Neural cell (in vitro differentiated cells): Measurements from ENCODE around the gene SPATA6L. TPM values are rescaled to one million over a fixed set of nuclear protein-coding genes. Genes with fewer than 3 reads are reported as not detected.
"Not testable (repeated sequence)": the region's sequence is repeated elsewhere in the genome, so short reads cannot be mapped to it uniquely, and the experiment has no call there.

ENCODE experiments used
- H2AFZ ChIP-seq: fragments of 200-600, 300-800 bp; sonication (generic), shearing (Covaris generic); 2 replicates; pipeline ENCODE4 v1.6.0; 2014; ENCODE audit warnings: low read depth, mild to moderate bottlenecking, antibody characterized with exemption, low read length, moderate library complexity
- H3F3A ChIP-seq: fragments of 200-600 bp; shearing (Covaris generic); 2 replicates; pipeline ENCODE4 v1.6.1; 2016; ENCODE audit warnings: mild to moderate bottlenecking, moderate library complexity, mixed read lengths, antibody characterized with exemption, low read length; ENCODE audit not compliant: insufficient read depth, poor library complexity, severe bottlenecking
- H3K27ac ChIP-seq: fragments of 200-600, 300-800 bp; sonication (generic), shearing (Covaris generic); 2 replicates; pipeline ENCODE4 v1.5.1; 2014; ENCODE audit warnings: mild to moderate bottlenecking, low read length, moderate library complexity
- H3K27me3 ChIP-seq: fragments of 300-800, 200-600 bp; sonication (generic), shearing (Covaris generic); 2 replicates; pipeline ENCODE4 v1.6.0; 2014; ENCODE audit warnings: mild to moderate bottlenecking, low read depth, low read length, moderate library complexity; ENCODE audit not compliant: insufficient read depth
- H3K36me3 ChIP-seq: fragments of 300-800, 200-600 bp; sonication (generic), shearing (Covaris generic); 2 replicates; pipeline ENCODE4 v1.5.1; 2014; ENCODE audit warnings: mild to moderate bottlenecking, antibody characterized with exemption, low read length, moderate library complexity; ENCODE audit not compliant: insufficient read depth
- H3K4me2 ChIP-seq: fragments of 300-800, 200-600 bp; sonication (generic), shearing (Covaris generic); 2 replicates; pipeline ENCODE4 v1.6.0; 2014; ENCODE audit warnings: mild to moderate bottlenecking, low read length
- H3K4me3 ChIP-seq: fragments of 300-800, 200-600 bp; sonication (generic), shearing (Covaris generic); 2 replicates; pipeline ENCODE4 v1.5.1; 2014; ENCODE audit warnings: mild to moderate bottlenecking, low read length, moderate library complexity
- H3K79me2 ChIP-seq: fragments of 200-600 bp; shearing (Covaris generic); replicated peaks from 2 replicates; pipeline ENCODE4 v1.6.0; 2014; ENCODE audit warnings: mild to moderate bottlenecking, low read length, moderate library complexity; ENCODE audit not compliant: insufficient read depth
- H3K9ac ChIP-seq: fragments of 300-800, 200-600 bp; sonication (generic), shearing (Covaris generic); 2 replicates; pipeline ENCODE4 v1.6.1; 2016; ENCODE audit warnings: mild to moderate bottlenecking, low read length, mixed read lengths
- H3K9me2 ChIP-seq: fragments of 200-600 bp; shearing (Covaris generic); 2 replicates; pipeline ENCODE4 v1.6.1; 2016; ENCODE audit warnings: mild to moderate bottlenecking, low read length, mixed read lengths; ENCODE audit not compliant: insufficient read depth
- H3K9me3 ChIP-seq: fragments of 200-600, 300-800 bp; sonication (generic), shearing (Covaris generic); 2 replicates; pipeline ENCODE4 v1.6.1; 2016; ENCODE audit warnings: mild to moderate bottlenecking, mixed run types, low read length, moderate library complexity, mixed read lengths
- H4K20me1 ChIP-seq: fragments of 200-600 bp; shearing (Covaris generic); 2 replicates; pipeline ENCODE4 v1.6.1; 2016; ENCODE audit warnings: mild to moderate bottlenecking, mixed run types; ENCODE audit not compliant: insufficient read depth
- EP300 ChIP-seq: fragments of 450-650 bp; conservative IDR thresholded peaks from 2 replicates; pipeline ENCODE4 v1.6.1; 2014; ENCODE audit warnings: antibody characterized with exemption, mild to moderate bottlenecking, moderate library complexity; ENCODE audit not compliant: poor library complexity, severe bottlenecking
- EZH2 ChIP-seq: fragments of 200-600, 300-800 bp; shearing (Covaris generic), sonication (generic); IDR thresholded peaks from 2 replicates; pipeline ENCODE4 v1.6.1; 2014; ENCODE audit warnings: antibody characterized with exemption, low read length, borderline replicate concordance, mild to moderate bottlenecking; ENCODE audit not compliant: insufficient read depth, poor library complexity, severe bottlenecking
- MXI1 ChIP-seq: fragments of 450-650 bp; conservative IDR thresholded peaks from 2 replicates; pipeline ENCODE4 v1.6.1; 2014; ENCODE audit warnings: antibody characterized with exemption, mild to moderate bottlenecking; ENCODE audit not compliant: poor library complexity, severe bottlenecking
- POLR2AphosphoS5 ChIP-seq: IDR thresholded peaks from 2 replicates; pipeline ENCODE4 v1.6.1; 2012
- RAD21 ChIP-seq: fragments of 450-650 bp; conservative IDR thresholded peaks from 2 replicates; pipeline ENCODE4 v1.6.1; 2014; ENCODE audit warnings: antibody characterized with exemption, mild to moderate bottlenecking, moderate library complexity
- SMC3 ChIP-seq: fragments of 450-650 bp; conservative IDR thresholded peaks from 2 replicates; pipeline ENCODE4 v1.6.1; 2014; ENCODE audit warnings: antibody characterized with exemption, mild to moderate bottlenecking, moderate library complexity; ENCODE audit not compliant: poor library complexity
- TAF1 ChIP-seq: IDR thresholded peaks from 2 replicates; pipeline ENCODE4 v1.6.1; 2012; ENCODE audit warnings: low read depth
- polyA plus RNA-seq: library from polyadenylated mRNA; depleted of rRNA; stranded (reverse); fragments of >200 nt; gene quantifications from 2 replicates; pipeline ENCODE4 v1.2.3, GENCODE V29; 2014
- TF ChIP-seq, protein P1 (sequence below): IDR thresholded peaks from 2 replicates; pipeline ENCODE4 v1.6.1; 2012; ENCODE audit warnings: borderline replicate concordance
- TF ChIP-seq, protein P2 (sequence below): fragments of 450-650 bp; IDR thresholded peaks from 2 replicates; pipeline ENCODE4 v1.5.1; 2014; ENCODE audit warnings: antibody characterized with exemption, mild to moderate bottlenecking, moderate library complexity; ENCODE audit not compliant: poor library complexity, severe bottlenecking

The SPATA6L gene
- polyA plus RNA-seq, 1 donor from 2014 or later = 0.89 TPM

DNA sequence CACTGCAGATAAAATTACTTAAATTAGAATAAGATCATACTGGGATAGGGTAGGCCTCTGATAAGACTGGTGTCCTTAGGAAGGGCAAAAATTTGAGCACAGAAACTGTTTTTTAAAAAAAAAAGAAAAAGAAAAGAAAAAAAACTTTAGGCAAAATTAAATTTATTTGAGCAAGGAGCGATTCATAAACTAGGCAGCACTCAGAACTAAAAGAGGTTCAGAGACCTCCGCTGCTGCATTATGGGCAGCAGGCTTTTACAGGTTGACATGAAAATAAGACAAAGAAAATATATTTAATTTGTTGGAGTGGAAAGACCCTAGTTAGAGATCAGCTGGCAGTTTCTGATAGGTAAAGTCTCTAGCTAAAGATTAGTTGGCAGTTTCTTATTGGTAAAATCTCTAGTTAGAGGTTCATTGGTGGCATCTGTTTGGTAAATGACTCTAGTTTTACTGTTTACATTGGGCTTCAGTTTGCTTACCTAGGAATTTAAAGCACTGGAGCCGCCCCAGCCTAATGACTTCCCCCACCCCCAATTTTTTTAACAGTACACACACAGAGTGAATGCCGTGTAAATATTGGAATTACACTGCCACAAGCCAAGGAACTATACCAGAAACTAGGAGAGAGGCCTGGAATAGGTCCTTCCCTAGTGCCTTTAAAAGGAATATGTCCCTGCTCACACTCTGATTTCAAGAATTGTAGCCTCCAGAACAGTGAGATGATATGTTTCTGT, 8.7 kb downstream of the SPATA6L start:
- Histone ChIP-seq H3K9me3 (no peaks in the 10 kb centered on the region), H3K9ac (no peak overlapping the region), H3K9me2 (no peaks in the 10 kb centered on the region), H4K20me1 (no peaks in the 10 kb centered on the region), H2AFZ (no peak overlapping the region), H3K27me3 (no peaks in the 10 kb centered on the region), H3K36me3 (no peaks in the 10 kb centered on the region), H3K4me3 (no peak overlapping the region), H3K27ac (no peak overlapping the region), H3K4me2 (no peak overlapping the region), H3K79me2 (no peaks in the 10 kb centered on the region), H3F3A (no peaks in the 10 kb centered on the region)
- TF ChIP-seq SMC3 = no peak
- TF ChIP-seq, protein P1, sequence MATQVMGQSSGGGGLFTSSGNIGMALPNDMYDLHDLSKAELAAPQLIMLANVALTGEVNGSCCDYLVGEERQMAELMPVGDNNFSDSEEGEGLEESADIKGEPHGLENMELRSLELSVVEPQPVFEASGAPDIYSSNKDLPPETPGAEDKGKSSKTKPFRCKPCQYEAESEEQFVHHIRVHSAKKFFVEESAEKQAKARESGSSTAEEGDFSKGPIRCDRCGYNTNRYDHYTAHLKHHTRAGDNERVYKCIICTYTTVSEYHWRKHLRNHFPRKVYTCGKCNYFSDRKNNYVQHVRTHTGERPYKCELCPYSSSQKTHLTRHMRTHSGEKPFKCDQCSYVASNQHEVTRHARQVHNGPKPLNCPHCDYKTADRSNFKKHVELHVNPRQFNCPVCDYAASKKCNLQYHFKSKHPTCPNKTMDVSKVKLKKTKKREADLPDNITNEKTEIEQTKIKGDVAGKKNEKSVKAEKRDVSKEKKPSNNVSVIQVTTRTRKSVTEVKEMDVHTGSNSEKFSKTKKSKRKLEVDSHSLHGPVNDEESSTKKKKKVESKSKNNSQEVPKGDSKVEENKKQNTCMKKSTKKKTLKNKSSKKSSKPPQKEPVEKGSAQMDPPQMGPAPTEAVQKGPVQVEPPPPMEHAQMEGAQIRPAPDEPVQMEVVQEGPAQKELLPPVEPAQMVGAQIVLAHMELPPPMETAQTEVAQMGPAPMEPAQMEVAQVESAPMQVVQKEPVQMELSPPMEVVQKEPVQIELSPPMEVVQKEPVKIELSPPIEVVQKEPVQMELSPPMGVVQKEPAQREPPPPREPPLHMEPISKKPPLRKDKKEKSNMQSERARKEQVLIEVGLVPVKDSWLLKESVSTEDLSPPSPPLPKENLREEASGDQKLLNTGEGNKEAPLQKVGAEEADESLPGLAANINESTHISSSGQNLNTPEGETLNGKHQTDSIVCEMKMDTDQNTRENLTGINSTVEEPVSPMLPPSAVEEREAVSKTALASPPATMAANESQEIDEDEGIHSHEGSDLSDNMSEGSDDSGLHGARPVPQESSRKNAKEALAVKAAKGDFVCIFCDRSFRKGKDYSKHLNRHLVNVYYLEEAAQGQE = no peak
- TF ChIP-seq EZH2 = no peak
- TF ChIP-seq EP300 = no peak
- no peak for TF ChIP-seq TAF1
- TF ChIP-seq MXI1 = no peak
- TF ChIP-seq, protein P2, sequence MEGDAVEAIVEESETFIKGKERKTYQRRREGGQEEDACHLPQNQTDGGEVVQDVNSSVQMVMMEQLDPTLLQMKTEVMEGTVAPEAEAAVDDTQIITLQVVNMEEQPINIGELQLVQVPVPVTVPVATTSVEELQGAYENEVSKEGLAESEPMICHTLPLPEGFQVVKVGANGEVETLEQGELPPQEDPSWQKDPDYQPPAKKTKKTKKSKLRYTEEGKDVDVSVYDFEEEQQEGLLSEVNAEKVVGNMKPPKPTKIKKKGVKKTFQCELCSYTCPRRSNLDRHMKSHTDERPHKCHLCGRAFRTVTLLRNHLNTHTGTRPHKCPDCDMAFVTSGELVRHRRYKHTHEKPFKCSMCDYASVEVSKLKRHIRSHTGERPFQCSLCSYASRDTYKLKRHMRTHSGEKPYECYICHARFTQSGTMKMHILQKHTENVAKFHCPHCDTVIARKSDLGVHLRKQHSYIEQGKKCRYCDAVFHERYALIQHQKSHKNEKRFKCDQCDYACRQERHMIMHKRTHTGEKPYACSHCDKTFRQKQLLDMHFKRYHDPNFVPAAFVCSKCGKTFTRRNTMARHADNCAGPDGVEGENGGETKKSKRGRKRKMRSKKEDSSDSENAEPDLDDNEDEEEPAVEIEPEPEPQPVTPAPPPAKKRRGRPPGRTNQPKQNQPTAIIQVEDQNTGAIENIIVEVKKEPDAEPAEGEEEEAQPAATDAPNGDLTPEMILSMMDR = no peak
- no peak for TF ChIP-seq POLR2AphosphoS5
- no peak for TF ChIP-seq RAD21

DNA sequence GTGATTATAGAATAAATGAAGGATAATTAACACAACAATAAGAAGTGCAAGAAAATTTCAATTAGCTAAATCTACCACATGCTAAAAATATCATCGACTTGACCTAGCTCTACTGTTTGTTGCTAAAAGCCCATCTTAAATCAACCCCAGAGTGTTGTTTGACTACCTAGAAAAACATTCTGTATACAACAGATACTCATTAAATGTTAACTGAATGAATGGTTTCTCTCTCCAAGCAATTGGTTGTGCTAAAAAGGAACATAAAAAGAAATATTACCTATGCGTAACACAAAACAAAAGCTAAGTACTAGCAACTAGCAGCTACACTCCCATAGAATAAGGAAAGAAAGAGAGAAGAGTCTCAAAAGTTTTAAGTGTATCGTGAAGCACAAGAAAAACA, 9.7 kb downstream of the SPATA6L start:
- Histone ChIP-seq H3K4me3 (no peak overlapping the region), H3K27me3 (no peaks in the 10 kb centered on the region), H4K20me1 (no peaks in the 10 kb centered on the region), H3K79me2 (no peaks in the 10 kb centered on the region), H3F3A (no peaks in the 10 kb centered on the region), H3K4me2 (no peak overlapping the region), H3K9me3 (no peaks in the 10 kb centered on the region), H2AFZ (no peak overlapping the region), H3K36me3 (no peaks in the 10 kb centered on the region), H3K9ac (no peak overlapping the region), H3K9me2 (no peaks in the 10 kb centered on the region), H3K27ac (no peak overlapping the region)
- TF ChIP-seq, protein P1 = no peak
- no peak for TF ChIP-seq EZH2
- no peak for TF ChIP-seq MXI1
- no peak for TF ChIP-seq EP300
- TF ChIP-seq SMC3 = no peak
- TF ChIP-seq RAD21 = no peak

DNA sequence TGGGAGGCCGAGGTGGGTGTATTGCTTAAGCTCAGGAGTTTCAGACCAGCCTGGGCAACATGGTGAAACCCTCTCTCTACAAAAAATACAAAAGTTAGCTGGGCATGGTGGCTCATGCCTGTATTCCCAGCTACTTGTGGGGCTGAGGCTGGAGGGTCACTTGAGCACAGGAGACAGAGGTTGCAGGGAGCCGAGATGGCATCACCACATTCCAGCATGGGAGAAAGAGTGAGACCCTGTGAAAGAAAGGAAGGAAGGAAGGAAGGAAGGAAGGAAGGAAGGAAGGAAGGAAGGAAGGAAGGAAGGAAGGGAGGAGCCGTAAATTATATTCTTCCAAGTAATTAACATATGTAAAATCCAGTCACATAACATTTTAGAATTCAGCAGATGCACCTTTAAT, 10.1 kb downstream of the SPATA6L start:
- not testable (repeated sequence) for H3K9me2 ChIP-seq, H3K79me2 ChIP-seq, H3K4me3 ChIP-seq, H3K9me3 ChIP-seq, H2AFZ ChIP-seq, H3K27ac ChIP-seq, H3K9ac ChIP-seq, H3F3A ChIP-seq, H3K36me3 ChIP-seq, H3K4me2 ChIP-seq, H4K20me1 ChIP-seq, H3K27me3 ChIP-seq
